ENCODE measurements around the gene CLEC2L. TPM values are rescaled to one million over a fixed set of nuclear protein-coding genes. Genes with fewer than 3 reads are reported as not detected.
A peak's percentile ranks its signal among the peaks of the same experiment; 100 is the strongest.
"Not testable (repeated sequence)": the region's sequence is repeated elsewhere in the genome, so short reads cannot be mapped to it uniquely, and the experiment has no call there.

Gene CLEC2L
- total and polyA plus RNA-seq, 5 donors from 2014 or later: 0.39 TPM; not detected in 4

- Histone ChIP-seq H3K4me3 (ENCODE audit: low read depth, low read length) (no peak overlapping the region), H3K36me3 (ENCODE audit: control insufficient read depth, insufficient read depth, low read length) (no peaks in the 10 kb centered on the region), H3K9me3 (ENCODE audit: control insufficient read depth in 2 of 2, low read length in 2 of 2) (no peaks in the 10 kb centered on the region), H3K4me1 (ENCODE audit: control insufficient read depth, insufficient read depth, low read length, poor library complexity, severe bottlenecking) (no peaks in the 10 kb centered on the region), H3K27ac (ENCODE audit: insufficient read depth, low read length, poor library complexity, severe bottlenecking) (no peak overlapping the region), H3K27me3 (ENCODE audit: control insufficient read depth, insufficient read depth, low read length) (no peaks in the 10 kb centered on the region)
- Mint-ChIP-seq H3K27ac (no peak overlapping the region), H3K4me3 (no peak overlapping the region), H3K36me3 (no peaks in the 10 kb centered on the region), H3K27me3 (no peaks in the 10 kb centered on the region), H3K9me3 (no peaks in the 10 kb centered on the region), H3K4me1 (no peaks in the 10 kb centered on the region)
- no peak for ATAC-seq (ENCODE audit: low read depth in 2 of 2)
- no peak for DNase-seq
Observed at GRCh38 chr7:139544645-139545044, 21.2 kb downstream of the CLEC2L start.

GRCh38 chr7:139548302-139549028, 25.0 kb downstream of the CLEC2L start:
- no peak for ATAC-seq (ENCODE audit: low read depth in 2 of 2)

GRCh38 chr7:139553991-139554700, 30.7 kb downstream of the CLEC2L start:
- DNase-seq; H3K27ac Mint-ChIP-seq; H3K9me3 ChIP-seq (ENCODE audit: control insufficient read depth in 2 of 2, low read length in 2 of 2); H3K4me1 Mint-ChIP-seq; H3K4me1 ChIP-seq (ENCODE audit: control insufficient read depth, insufficient read depth, low read length, poor library complexity, severe bottlenecking); H3K36me3 Mint-ChIP-seq; ATAC-seq (ENCODE audit: low read depth in 2 of 2); H3K36me3 ChIP-seq (ENCODE audit: control insufficient read depth, insufficient read depth, low read length); H3K4me3 Mint-ChIP-seq; H3K9me3 Mint-ChIP-seq; H3K4me3 ChIP-seq (ENCODE audit: low read depth, low read length); H3K27me3 ChIP-seq (ENCODE audit: control insufficient read depth, insufficient read depth, low read length); H3K27ac ChIP-seq (ENCODE audit: insufficient read depth, low read length, poor library complexity, severe bottlenecking): not testable (repeated sequence)
- peaks cover 39% of the 10 kb centered on the region for H3K27me3 Mint-ChIP-seq

More at GRCh38 chr7:139548302-139549028, 25.0 kb downstream of the CLEC2L start:
- Histone ChIP-seq H3K9me3 (ENCODE audit: control insufficient read depth in 2 of 2, low read length in 2 of 2) (no peaks in the 10 kb centered on the region), H3K27ac (ENCODE audit: insufficient read depth, low read length, poor library complexity, severe bottlenecking) (no peak overlapping the region), H3K4me3 (ENCODE audit: low read depth, low read length) (no peak overlapping the region), H3K27me3 (ENCODE audit: control insufficient read depth, insufficient read depth, low read length) (no peaks in the 10 kb centered on the region), H3K36me3 (ENCODE audit: control insufficient read depth, insufficient read depth, low read length) (no peaks in the 10 kb centered on the region), H3K4me1 (ENCODE audit: control insufficient read depth, insufficient read depth, low read length, poor library complexity, severe bottlenecking) (no peaks in the 10 kb centered on the region)
- Mint-ChIP-seq H3K36me3 (no peaks in the 10 kb centered on the region), H3K9me3 (no peaks in the 10 kb centered on the region), H3K27ac (no peak overlapping the region), H3K4me1 (no peaks in the 10 kb centered on the region), H3K27me3 (peaks cover 9% of the 10 kb centered on the region), H3K4me3 (no peak overlapping the region)
- no peak for DNase-seq

GRCh38 chr7:139557857-139558581, 34.5 kb downstream of the CLEC2L start:
- DNase-seq (no peak), ATAC-seq (ENCODE audit: low read depth in 2 of 2) (no peak)
- Mint-ChIP-seq H3K9me3 (peaks cover 0 to 5% (median 3%) of the 10 kb centered on the region in 7 donors), H3K27me3 (peaks cover 32% of the 10 kb centered on the region), H3K4me1 (peaks cover 0 to 5% (median 3%) of the 10 kb centered on the region in 4 donors), H3K4me3 (no peak overlapping the region), H3K36me3 (peaks cover 4% of the 10 kb centered on the region), H3K27ac (no peak overlapping the region)
- Histone ChIP-seq H3K36me3 (ENCODE audit: control insufficient read depth, insufficient read depth, low read length) (no peaks in the 10 kb centered on the region), H3K27me3 (ENCODE audit: control insufficient read depth, insufficient read depth, low read length) (peaks cover 3% of the 10 kb centered on the region), H3K4me1 (ENCODE audit: control insufficient read depth, insufficient read depth, low read length, poor library complexity, severe bottlenecking) (no peaks in the 10 kb centered on the region), H3K27ac (ENCODE audit: insufficient read depth, low read length, poor library complexity, severe bottlenecking) (no peak overlapping the region), H3K4me3 (ENCODE audit: low read depth, low read length) (no peak overlapping the region), H3K9me3 (ENCODE audit: control insufficient read depth in 2 of 2, low read length in 2 of 2) (peaks cover 0 to 3% of the 10 kb centered on the region in 2 experiments)

GRCh38 chr7:139559364-139560105, 36.0 kb downstream of the CLEC2L start:
- H3K36me3 ChIP-seq (ENCODE audit: control insufficient read depth, insufficient read depth, low read length): no peaks in the 10 kb centered on the region
- Mint-ChIP-seq H3K36me3 (peaks cover 4% of the 10 kb centered on the region), H3K27me3 (peaks cover 27% of the 10 kb centered on the region), H3K9me3 (peaks cover 0 to 5% (median 3%) of the 10 kb centered on the region in 7 donors), H3K4me1 (peaks cover 4 to 18% (median 12%) of the 10 kb centered on the region in 4 donors), H3K27ac (no peak overlapping the region), H3K4me3 (no peak overlapping the region)
- no peak for ATAC-seq (ENCODE audit: low read depth in 2 of 2)
- H3K4me1 ChIP-seq (ENCODE audit: control insufficient read depth, insufficient read depth, low read length, poor library complexity, severe bottlenecking): peaks cover 4% of the 10 kb centered on the region
- H3K9me3 ChIP-seq (ENCODE audit: control insufficient read depth in 2 of 2, low read length in 2 of 2): peaks cover 0 to 3% of the 10 kb centered on the region in 2 experiments
- no peak overlapping the region for H3K27ac ChIP-seq (ENCODE audit: insufficient read depth, low read length, poor library complexity, severe bottlenecking)
- DNase-seq: no peak
- peaks cover 3% of the 10 kb centered on the region for H3K27me3 ChIP-seq (ENCODE audit: control insufficient read depth, insufficient read depth, low read length)
- no peak overlapping the region for H3K4me3 ChIP-seq (ENCODE audit: low read depth, low read length)

GRCh38 chr7:139560199-139560598, 36.7 kb downstream of the CLEC2L start:
- Histone ChIP-seq H3K9me3 (ENCODE audit: control insufficient read depth in 2 of 2, low read length in 2 of 2) (peaks cover 0 to 3% of the 10 kb centered on the region in 2 experiments), H3K27me3 (ENCODE audit: control insufficient read depth, insufficient read depth, low read length) (peaks cover 2% of the 10 kb centered on the region), H3K36me3 (ENCODE audit: control insufficient read depth, insufficient read depth, low read length) (no peaks in the 10 kb centered on the region), H3K27ac (ENCODE audit: insufficient read depth, low read length, poor library complexity, severe bottlenecking) (no peak overlapping the region), H3K4me1 (ENCODE audit: control insufficient read depth, insufficient read depth, low read length, poor library complexity, severe bottlenecking) (peaks cover 9% of the 10 kb centered on the region), H3K4me3 (ENCODE audit: low read depth, low read length) (no peak overlapping the region)
- Mint-ChIP-seq H3K36me3 (peaks cover under 1% of the 10 kb centered on the region), H3K4me3 (no peak overlapping the region), H3K27me3 (peaks cover 27% of the 10 kb centered on the region), H3K9me3 (peaks cover 0 to 5% (median 3%) of the 10 kb centered on the region in 7 donors), H3K4me1 (peaks cover 8 to 23% (median 16%) of the 10 kb centered on the region in 4 donors), H3K27ac (peak overlapping the region in 1 of 3 donors; percentile 17)
- DNase-seq: no peak
- no peak for ATAC-seq (ENCODE audit: low read depth in 2 of 2)

- no peaks in the 10 kb centered on the region for H3K36me3 Mint-ChIP-seq
- H3K36me3 ChIP-seq (ENCODE audit: control insufficient read depth, insufficient read depth, low read length): no peaks in the 10 kb centered on the region
- DNase-seq: no peak
- H3K9me3 ChIP-seq (ENCODE audit: control insufficient read depth in 2 of 2, low read length in 2 of 2): peaks cover 0 to 3% of the 10 kb centered on the region in 2 experiments
- peaks cover 13% of the 10 kb centered on the region for H3K4me1 ChIP-seq (ENCODE audit: control insufficient read depth, insufficient read depth, low read length, poor library complexity, severe bottlenecking)
- no peak overlapping the region for H3K4me3 ChIP-seq (ENCODE audit: low read depth, low read length)
- ATAC-seq (ENCODE audit: low read depth in 2 of 2): no peak
- H3K9me3 Mint-ChIP-seq: peaks cover 0 to 5% (median 3%) of the 10 kb centered on the region in 7 donors
- H3K27ac Mint-ChIP-seq: no peak overlapping the region
- no peak overlapping the region for H3K4me3 Mint-ChIP-seq
- H3K27me3 ChIP-seq (ENCODE audit: control insufficient read depth, insufficient read depth, low read length): no peaks in the 10 kb centered on the region
- no peak overlapping the region for H3K27ac ChIP-seq (ENCODE audit: insufficient read depth, low read length, poor library complexity, severe bottlenecking)
- H3K27me3 Mint-ChIP-seq: peaks cover 26% of the 10 kb centered on the region
- H3K4me1 Mint-ChIP-seq: peaks cover 10 to 28% (median 20%) of the 10 kb centered on the region in 4 donors
Observed at GRCh38 chr7:139560678-139561077, 37.2 kb downstream of the CLEC2L start.
